ENCODE results near the gene SPAG6.
"Not testable (repeated sequence)": the region's sequence is repeated elsewhere in the genome, so short reads cannot be mapped to it uniquely, and the experiment has no call there.

Gene SPAG6

GRCh38 chr10:22381262-22381661 is 36.0 kb downstream of the SPAG6 start:
- DNase-seq: no peak

- DNase-seq: peak; percentile 66
Measured at GRCh38 chr10:22386503-22386902, 41.2 kb downstream of the SPAG6 start.

GRCh38 chr10:22389856-22390589 is 44.7 kb downstream of the SPAG6 start:
- DNase-seq: no peak

- no peak for DNase-seq
Measured at GRCh38 chr10:22391600-22391999, 46.3 kb downstream of the SPAG6 start.

GRCh38 chr10:22396195-22396594 is 50.9 kb downstream of the SPAG6 start:
- not testable (repeated sequence) for DNase-seq

GRCh38 chr10:22406916-22407315 is 61.6 kb downstream of the SPAG6 start:
- DNase-seq: not testable (repeated sequence)

- DNase-seq: no peak
Measured at GRCh38 chr10:22410394-22410793, 65.1 kb downstream of the SPAG6 start.

- DNase-seq: no peak
Measured at GRCh38 chr10:22410846-22411245, 65.5 kb downstream of the SPAG6 start.

GRCh38 chr10:22414146-22414545 is 68.8 kb downstream of the SPAG6 start:
- no peak for DNase-seq

GRCh38 chr10:22415072-22415471 is 69.8 kb downstream of the SPAG6 start:
- DNase-seq: no peak

GRCh38 chr10:22417736-22418268 is 72.5 kb downstream of the SPAG6 start:
- DNase-seq: no peak

GRCh38 chr10:22420787-22421517 is 75.7 kb downstream of the SPAG6 start:
- peak; percentile 31 for DNase-seq

GRCh38 chr10:22426653-22427052 is 81.4 kb downstream of the SPAG6 start:
- DNase-seq: no peak

- DNase-seq: no peak
Measured at GRCh38 chr10:22427101-22427500, 81.8 kb downstream of the SPAG6 start.

GRCh38 chr10:22427890-22428571 is 82.7 kb downstream of the SPAG6 start:
- DNase-seq: no peak

GRCh38 chr10:22429146-22429545 is 83.8 kb downstream of the SPAG6 start:
- DNase-seq: no peak

- no peak for DNase-seq
Measured at GRCh38 chr10:22429981-22430421, 84.7 kb downstream of the SPAG6 start.

GRCh38 chr10:22433875-22434274 is 88.6 kb downstream of the SPAG6 start:
- DNase-seq: peak; percentile 72

GRCh38 chr10:22434521-22434920 is 89.2 kb downstream of the SPAG6 start:
- peak; percentile 5 for DNase-seq

GRCh38 chr10:22435650-22436049 is 90.4 kb downstream of the SPAG6 start:
- DNase-seq: no peak

- no peak for DNase-seq
Measured at GRCh38 chr10:22436526-22436892, 91.2 kb downstream of the SPAG6 start.

- DNase-seq: peak; percentile 68
Measured at GRCh38 chr10:22436893-22437619, 91.8 kb downstream of the SPAG6 start.

Data from MV-4-11 (cell line).